HCT116 (cell line): Measurements from ENCODE around the gene SELPLG.

Source experiments
- CEBPB ChIP-seq: IDR thresholded peaks from 2 replicates; pipeline ENCODE4 v1.6.1; 2012; ENCODE audit warnings: low read depth
- EZH2 ChIP-seq: fragments of 200-600 bp; sonication (generic); IDR thresholded peaks from 2 replicates; pipeline ENCODE4 v1.6.1; 2017; ENCODE audit warnings: antibody characterized with exemption, mixed run types
- EZH2phosphoT487 ChIP-seq: fragments of 200-600 bp; IDR thresholded peaks from 2 replicates; pipeline ENCODE4 v1.6.1; 2018; ENCODE audit warnings: antibody characterized with exemption, borderline replicate concordance
- FOSL1 ChIP-seq: IDR thresholded peaks from 2 replicates; pipeline ENCODE4 v1.6.1; 2012; ENCODE audit warnings: low read depth
- POLR2A ChIP-seq: IDR thresholded peaks from 2 replicates; pipeline ENCODE4 v1.7.0; 2011; ENCODE audit warnings: borderline replicate concordance; ENCODE audit not compliant: insufficient read depth, insufficient read length; ENCODE audit errors: extremely low read depth
- SIN3A ChIP-seq: IDR thresholded peaks from 2 replicates; pipeline ENCODE4 v1.6.1; 2012; ENCODE audit warnings: low read depth
- SRF ChIP-seq: IDR thresholded peaks from 2 replicates; pipeline ENCODE4 v1.6.1; 2012; ENCODE audit warnings: low read depth
- YY1 ChIP-seq: IDR thresholded peaks from 2 replicates; pipeline ENCODE4 v1.6.1; 2011; ENCODE audit warnings: low read length, low read depth, moderate library complexity, mild to moderate bottlenecking; ENCODE audit not compliant: insufficient replicate concordance; ENCODE audit errors: extremely low read depth
- ZNF274 ChIP-seq: fragments of 200-500 bp; sonication (Bioruptor generic); IDR thresholded peaks from 2 replicates; pipeline ENCODE4 v1.6.1; 2014; ENCODE audit warnings: mild to moderate bottlenecking, low read depth, low read length, inconsistent platforms
- TF ChIP-seq, protein P1 (sequence below), 3 experiments: fragments of 200-600 bp in 1 of 3; sonication (generic) in 1 of 3; IDR thresholded peaks in 2 of 3; conservative IDR thresholded peaks in 1 of 3; 2 replicates each; pipeline ENCODE4 v1.5.1; 2012 to 2017; ENCODE audit warnings: low read depth in 2 of 3, low read length in 2 of 3, antibody characterized with exemption in 1 of 3, borderline replicate concordance in 1 of 3, control low read depth in 1 of 3, mild to moderate bottlenecking in 1 of 3, mixed read lengths in 1 of 3, mixed run types in 1 of 3, moderate library complexity in 1 of 3; ENCODE audit not compliant: insufficient read depth in 1 of 3

DNA sequence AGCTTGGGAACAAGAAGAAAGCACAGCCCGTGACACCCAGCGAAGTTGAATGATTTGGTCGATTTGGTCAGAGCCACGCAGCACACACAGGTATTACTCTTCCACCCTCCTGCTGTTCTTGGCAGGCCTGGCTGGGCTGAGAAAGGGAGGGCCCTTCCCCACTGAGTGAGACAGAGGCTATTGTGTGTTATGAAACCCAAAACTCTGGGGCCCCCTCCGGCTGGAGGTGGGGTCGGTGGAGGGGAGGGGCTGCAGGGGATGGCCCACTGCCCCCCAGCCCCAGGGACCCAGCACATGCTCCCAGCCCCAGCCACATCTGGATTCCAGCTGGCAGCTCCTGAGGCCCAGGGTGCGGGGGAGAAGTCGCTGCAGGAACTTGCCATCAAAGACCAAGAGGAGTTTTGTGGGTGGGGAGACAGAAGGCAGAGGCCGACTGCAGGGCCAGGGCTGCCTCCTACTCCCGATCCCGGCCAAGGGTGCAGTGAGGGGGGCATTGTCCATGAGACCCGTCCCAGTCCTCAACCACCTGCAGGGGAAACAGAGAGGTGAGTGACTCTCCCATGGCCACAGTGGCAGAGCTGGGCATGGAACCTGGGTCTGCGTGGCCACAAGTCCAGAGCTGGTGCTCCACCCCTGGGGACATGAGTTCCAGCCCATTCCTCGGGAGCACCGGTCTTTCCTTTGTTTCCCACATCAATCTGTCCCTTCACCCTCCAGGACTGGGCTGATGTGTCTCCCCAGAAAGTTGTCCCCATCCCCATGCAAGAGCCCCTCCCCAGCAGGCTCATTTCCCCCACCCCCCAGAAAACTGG is 44.5 kb downstream of the SELPLG start:
- TF ChIP-seq, protein P1, sequence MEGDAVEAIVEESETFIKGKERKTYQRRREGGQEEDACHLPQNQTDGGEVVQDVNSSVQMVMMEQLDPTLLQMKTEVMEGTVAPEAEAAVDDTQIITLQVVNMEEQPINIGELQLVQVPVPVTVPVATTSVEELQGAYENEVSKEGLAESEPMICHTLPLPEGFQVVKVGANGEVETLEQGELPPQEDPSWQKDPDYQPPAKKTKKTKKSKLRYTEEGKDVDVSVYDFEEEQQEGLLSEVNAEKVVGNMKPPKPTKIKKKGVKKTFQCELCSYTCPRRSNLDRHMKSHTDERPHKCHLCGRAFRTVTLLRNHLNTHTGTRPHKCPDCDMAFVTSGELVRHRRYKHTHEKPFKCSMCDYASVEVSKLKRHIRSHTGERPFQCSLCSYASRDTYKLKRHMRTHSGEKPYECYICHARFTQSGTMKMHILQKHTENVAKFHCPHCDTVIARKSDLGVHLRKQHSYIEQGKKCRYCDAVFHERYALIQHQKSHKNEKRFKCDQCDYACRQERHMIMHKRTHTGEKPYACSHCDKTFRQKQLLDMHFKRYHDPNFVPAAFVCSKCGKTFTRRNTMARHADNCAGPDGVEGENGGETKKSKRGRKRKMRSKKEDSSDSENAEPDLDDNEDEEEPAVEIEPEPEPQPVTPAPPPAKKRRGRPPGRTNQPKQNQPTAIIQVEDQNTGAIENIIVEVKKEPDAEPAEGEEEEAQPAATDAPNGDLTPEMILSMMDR (IDR thresholded peaks at IDR 0.05 in 2 of 3, conservative IDR thresholded peaks at IDR 0.05 in 1 of 3; ENCODE audit: borderline replicate concordance in 1 of 3, insufficient read depth in 1 of 3, low read depth in 2 of 3, low read length in 2 of 3), result no peak
- no peak for TF ChIP-seq SRF
- no peak for TF ChIP-seq POLR2A
- no peak for TF ChIP-seq EZH2
- no peak for TF ChIP-seq CEBPB
- TF ChIP-seq EZH2phosphoT487, result no peak
- no peak for TF ChIP-seq SIN3A
- TF ChIP-seq ZNF274, result no peak
- TF ChIP-seq YY1, result no peak
- TF ChIP-seq FOSL1, result no peak
